Sigmoid colon (tissue), 4 donors: ENCODE data around the gene MTF1.

Experiments used
- CTCF ChIP-seq, 4 experiments: fragments of 450-650 bp in 3 of 4; fragments of 200-600 bp in 1 of 4; IDR thresholded peaks; one replicate each; pipeline ENCODE4 v1.5.1; 2016 to 2019; ENCODE audit warnings: antibody characterized with exemption in 4 of 4, mild to moderate bottlenecking in 3 of 4, moderate library complexity in 2 of 4
- EP300 ChIP-seq, 4 donors: sonication (generic); formaldehyde crosslinking; IDR thresholded peaks; one replicate each; pipeline ENCODE4 v1.6.1; 2017; ENCODE audit warnings: antibody characterized with exemption in 4 of 4
- POLR2A ChIP-seq, 2 donors: fragments of 450-650 bp; IDR thresholded peaks; one replicate each; pipeline ENCODE4 v1.6.1; 2016; ENCODE audit warnings: antibody characterized with exemption in 2 of 2, mild to moderate bottlenecking in 2 of 2, moderate library complexity in 2 of 2

DNA sequence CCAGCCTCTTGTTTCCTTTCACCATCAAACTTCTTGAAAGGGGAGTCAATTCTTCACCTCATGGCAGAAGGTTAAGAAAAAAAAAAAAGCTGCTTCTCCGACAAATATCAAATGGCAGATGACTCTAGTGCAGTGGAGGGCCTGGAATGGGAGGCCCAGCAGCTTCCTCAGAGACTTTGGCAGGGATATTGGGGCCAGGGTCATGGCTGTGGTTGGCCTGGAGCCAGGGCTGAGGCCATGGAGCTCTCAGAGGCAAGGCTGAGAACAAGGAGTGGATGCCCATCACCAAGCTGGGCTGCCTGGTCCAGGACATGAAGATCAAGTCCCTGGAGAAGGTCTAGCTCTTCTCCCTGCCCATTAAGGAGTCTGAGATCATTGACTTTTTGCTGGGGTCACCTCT, 18.7 kb downstream of the MTF1 start:
- TF ChIP-seq CTCF (IDR thresholded peaks at IDR 0.05) = no peak
- no peak for TF ChIP-seq POLR2A (IDR thresholded peaks at IDR 0.05)
- no peak for TF ChIP-seq EP300 (IDR thresholded peaks at IDR 0.05)
